Liver (tissue), 9 donors: ENCODE data around the gene FASN. TPM values are rescaled to one million over a fixed set of nuclear protein-coding genes. Genes with fewer than 3 reads are reported as not detected.

Source experiments
- DNase-seq: peaks from one replicate; pipeline ENCODE4 v3.0.0-alpha.2; 2017; ENCODE audit warnings: low spot score
- H3K27ac ChIP-seq, 2 donors: one replicate each; pipeline ENCODE4 v1.7.0; 2013; ENCODE audit warnings: inconsistent platforms in 2 of 2, low read length in 2 of 2, control low read depth in 1 of 2, low read depth in 1 of 2, mild to moderate bottlenecking in 1 of 2
- H3K27me3 ChIP-seq, 4 donors: one replicate each; pipeline versions ENCODE4 v1.6.1 to v1.7.0; 2013; ENCODE audit warnings: low read length in 3 of 4, inconsistent platforms in 1 of 4, mild to moderate bottlenecking in 1 of 4, moderate library complexity in 1 of 4; ENCODE audit not compliant: control insufficient read depth in 4 of 4, insufficient read depth in 4 of 4
- H3K36me3 ChIP-seq, 4 donors: one replicate each; pipeline versions ENCODE4 v1.6.1 to v1.7.0; 2013; ENCODE audit warnings: low read length in 3 of 4, mild to moderate bottlenecking in 3 of 4, low read depth in 1 of 4, moderate library complexity in 1 of 4; ENCODE audit not compliant: control insufficient read depth in 4 of 4, insufficient read depth in 3 of 4
- H3K4me1 ChIP-seq, 4 donors: one replicate each; pipeline versions ENCODE4 v1.6.1 to v1.7.0; 2013; ENCODE audit warnings: low read length in 3 of 4, mild to moderate bottlenecking in 3 of 4, moderate library complexity in 1 of 4; ENCODE audit not compliant: control insufficient read depth in 4 of 4, insufficient read depth in 4 of 4
- H3K4me3 ChIP-seq, 3 donors: one replicate each; pipeline versions ENCODE4 v1.6.1 to v1.7.0; 2013; ENCODE audit warnings: low read length in 3 of 3, control low read depth in 1 of 3, low read depth in 1 of 3, mild to moderate bottlenecking in 1 of 3
- H3K9ac ChIP-seq, 2 donors: one replicate each; pipeline ENCODE4 v1.7.0; 2013; ENCODE audit warnings: low read length in 2 of 2, mild to moderate bottlenecking in 2 of 2, moderate library complexity in 2 of 2, control low read depth in 1 of 2, low read depth in 1 of 2
- H3K9me3 ChIP-seq, 4 donors: one replicate each; pipeline versions ENCODE4 v1.6.1 to v1.7.0; 2013; ENCODE audit warnings: low read length in 3 of 4; ENCODE audit not compliant: control insufficient read depth in 4 of 4
- EGR1 ChIP-seq, 2 donors: IDR thresholded peaks; 2 replicates each; pipeline ENCODE4 v1.6.1; 2016 to 2018; ENCODE audit warnings: antibody characterized with exemption in 2 of 2, low read depth in 2 of 2
- FOXA1 ChIP-seq: IDR thresholded peaks from 2 replicates; pipeline ENCODE4 v1.6.1; 2016; ENCODE audit warnings: antibody characterized with exemption
- FOXA2 ChIP-seq: IDR thresholded peaks from 2 replicates; pipeline ENCODE4 v1.6.1; 2016; ENCODE audit warnings: antibody characterized with exemption
- GABPA ChIP-seq, 2 donors: IDR thresholded peaks in 1 of 2; conservative IDR thresholded peaks in 1 of 2; 2 replicates each; pipeline ENCODE4 v1.6.1; 2016; ENCODE audit warnings: antibody characterized with exemption in 2 of 2, mild to moderate bottlenecking in 1 of 2, moderate library complexity in 1 of 2
- HNF4A ChIP-seq, 2 donors: conservative IDR thresholded peaks; 2 replicates each; pipeline ENCODE4 v1.6.1; 2016; ENCODE audit warnings: antibody characterized with exemption in 2 of 2, mild to moderate bottlenecking in 2 of 2
- HNF4G ChIP-seq: IDR thresholded peaks from 2 replicates; pipeline ENCODE4 v1.6.1; 2016; ENCODE audit warnings: antibody characterized with exemption
- JUND ChIP-seq, 2 donors: IDR thresholded peaks; 2 replicates each; pipeline ENCODE4 v1.6.1; 2016; ENCODE audit warnings: antibody characterized with exemption in 2 of 2
- NR2F2 ChIP-seq: IDR thresholded peaks from 2 replicates; pipeline ENCODE4 v1.6.1; 2016; ENCODE audit warnings: antibody characterized with exemption
- RAD21 ChIP-seq, 2 donors: IDR thresholded peaks; 2 replicates each; pipeline ENCODE4 v1.6.1; 2016; ENCODE audit warnings: antibody characterized with exemption in 2 of 2, mild to moderate bottlenecking in 2 of 2
- RXRA ChIP-seq, 2 donors: IDR thresholded peaks; 2 replicates each; pipeline ENCODE4 v1.6.1; 2017 to 2018; ENCODE audit warnings: antibody characterized with exemption in 2 of 2, mild to moderate bottlenecking in 1 of 2
- SP1 ChIP-seq: IDR thresholded peaks from 2 replicates; pipeline ENCODE4 v1.6.1; 2018; ENCODE audit warnings: antibody characterized with exemption, mild to moderate bottlenecking
- TAF1 ChIP-seq: conservative IDR thresholded peaks from 2 replicates; pipeline ENCODE4 v1.6.1; 2016; ENCODE audit warnings: antibody characterized with exemption, mild to moderate bottlenecking
- YY1 ChIP-seq: IDR thresholded peaks from 2 replicates; pipeline ENCODE4 v1.6.1; 2016; ENCODE audit warnings: antibody characterized with exemption, mild to moderate bottlenecking
- WGBS: extraction: QIAGEN DNeasy Blood & Tissue Kit; methylation state at CpG from one replicate; pipeline ENCODE4 v1.1.7; 2013; 5-methylcytosine and 5-hydroxymethylcytosine counted together
- polyA plus RNA-seq, 2 donors: library from polyadenylated mRNA; stranded (reverse) in 1 of 2; unstranded in 1 of 2; fragments of 200-250 nt in 1 of 2; fragments of >200 nt in 1 of 2; fragmentation: Nextera tagmentation in 1 of 2; extraction: Ambion mirVana in 1 of 2; gene quantifications; one replicate each; pipeline versions ENCODE4 v1.2.1 to v1.2.3, GENCODE V29; 2013 to 2015
- total RNA-seq, 2 donors: library from RNA; depleted of rRNA; stranded (reverse); fragments of >200 nt; gene quantifications; one replicate each; pipeline ENCODE4 v1.2.3, GENCODE V29; 2014
- TF ChIP-seq, protein P1 (sequence below): IDR thresholded peaks from 2 replicates; pipeline ENCODE4 v1.6.1; 2016; ENCODE audit warnings: antibody characterized with exemption, mild to moderate bottlenecking
- TF ChIP-seq, protein P2 (sequence below): fragments of 150-350 bp; IDR thresholded peaks from 2 replicates; pipeline ENCODE4 v1.5.1; 2017; ENCODE audit warnings: improper control_type of control experiment, low read depth, low read length; ENCODE audit not compliant: missing input control
- TF ChIP-seq, protein P3 (sequence below): IDR thresholded peaks from 2 replicates; pipeline ENCODE4 v1.6.1; 2016; ENCODE audit warnings: antibody characterized with exemption
- TF ChIP-seq, protein P4 (sequence below): IDR thresholded peaks from 2 replicates; pipeline ENCODE4 v1.6.1; 2016; ENCODE audit warnings: antibody characterized with exemption
- TF ChIP-seq, protein P5 (sequence below): IDR thresholded peaks from 2 replicates; pipeline ENCODE4 v1.6.1; 2016; ENCODE audit warnings: antibody characterized with exemption
- donor health status: healthy.
- donor health status: healthy.
- donor health status: healthy.
- donor health status: healthy.
- donor health status: healthy.

FASN gene
- total and polyA plus RNA-seq, 4 donors, result 53.1 to 229 (median 130) TPM

DNA sequence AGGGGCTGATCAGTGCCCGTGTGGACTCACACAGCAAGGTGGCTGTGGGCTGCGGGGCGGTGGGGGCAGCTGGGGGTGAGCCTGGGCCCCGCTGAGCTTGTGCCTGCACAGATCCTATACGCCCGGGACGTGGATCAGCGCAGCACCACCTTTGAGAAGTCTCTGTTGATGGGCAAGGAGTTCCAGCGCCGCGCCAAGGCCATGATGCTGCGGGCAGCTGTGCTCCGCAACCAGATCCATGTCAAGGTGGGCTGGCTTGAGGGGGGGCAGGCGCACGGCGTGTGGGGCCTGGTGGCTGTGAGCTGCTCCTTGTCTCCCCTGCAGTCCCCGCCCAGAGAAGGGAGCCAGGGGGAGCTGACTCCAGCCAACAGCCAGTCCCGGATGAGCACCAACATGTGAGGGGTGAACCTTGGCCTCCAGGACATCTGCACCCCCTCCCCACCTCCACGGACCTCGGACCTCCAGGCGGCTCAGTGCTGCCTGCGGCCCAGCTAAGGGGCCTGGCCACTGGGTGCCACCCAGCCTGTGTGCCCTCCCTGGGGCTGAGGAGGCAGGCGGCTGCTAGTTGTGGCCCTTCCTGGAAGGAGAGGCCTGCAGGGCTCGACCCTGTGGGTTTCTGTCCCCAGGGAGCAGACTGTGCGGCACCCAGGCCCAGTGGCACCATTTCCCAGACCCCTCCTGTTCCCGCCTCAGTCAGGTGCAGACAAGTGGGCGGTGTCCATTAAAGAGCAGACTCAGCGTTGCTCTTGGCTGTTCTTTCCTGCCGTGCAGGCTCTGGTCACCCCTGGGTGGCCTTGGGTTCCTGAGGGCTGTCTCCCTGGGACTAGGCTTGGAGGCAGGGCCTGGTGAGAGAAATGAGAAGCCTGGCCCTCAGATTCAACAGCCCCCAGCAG lies 41.1 kb downstream of the FASN start:
- Histone ChIP-seq H3K27ac (no peak overlapping the region), H3K4me3 (no peak overlapping the region), H3K9me3 (no peaks in the 10 kb centered on the region), H3K4me1 (peaks cover 9 to 22% (median 17%) of the 10 kb centered on the region in 4 donors), H3K9ac (no peak overlapping the region), H3K27me3 (no peaks in the 10 kb centered on the region), H3K36me3 (peaks cover 6 to 66% (median 30%) of the 10 kb centered on the region in 4 donors)
- WGBS, result 84% methylated on average over 29 of the region's 29 CpGs
- DNase-seq, result no peak
- no peak for TF ChIP-seq JUND (IDR thresholded peaks at IDR 0.05)
- TF ChIP-seq TAF1, result no peak
- TF ChIP-seq, protein P1, sequence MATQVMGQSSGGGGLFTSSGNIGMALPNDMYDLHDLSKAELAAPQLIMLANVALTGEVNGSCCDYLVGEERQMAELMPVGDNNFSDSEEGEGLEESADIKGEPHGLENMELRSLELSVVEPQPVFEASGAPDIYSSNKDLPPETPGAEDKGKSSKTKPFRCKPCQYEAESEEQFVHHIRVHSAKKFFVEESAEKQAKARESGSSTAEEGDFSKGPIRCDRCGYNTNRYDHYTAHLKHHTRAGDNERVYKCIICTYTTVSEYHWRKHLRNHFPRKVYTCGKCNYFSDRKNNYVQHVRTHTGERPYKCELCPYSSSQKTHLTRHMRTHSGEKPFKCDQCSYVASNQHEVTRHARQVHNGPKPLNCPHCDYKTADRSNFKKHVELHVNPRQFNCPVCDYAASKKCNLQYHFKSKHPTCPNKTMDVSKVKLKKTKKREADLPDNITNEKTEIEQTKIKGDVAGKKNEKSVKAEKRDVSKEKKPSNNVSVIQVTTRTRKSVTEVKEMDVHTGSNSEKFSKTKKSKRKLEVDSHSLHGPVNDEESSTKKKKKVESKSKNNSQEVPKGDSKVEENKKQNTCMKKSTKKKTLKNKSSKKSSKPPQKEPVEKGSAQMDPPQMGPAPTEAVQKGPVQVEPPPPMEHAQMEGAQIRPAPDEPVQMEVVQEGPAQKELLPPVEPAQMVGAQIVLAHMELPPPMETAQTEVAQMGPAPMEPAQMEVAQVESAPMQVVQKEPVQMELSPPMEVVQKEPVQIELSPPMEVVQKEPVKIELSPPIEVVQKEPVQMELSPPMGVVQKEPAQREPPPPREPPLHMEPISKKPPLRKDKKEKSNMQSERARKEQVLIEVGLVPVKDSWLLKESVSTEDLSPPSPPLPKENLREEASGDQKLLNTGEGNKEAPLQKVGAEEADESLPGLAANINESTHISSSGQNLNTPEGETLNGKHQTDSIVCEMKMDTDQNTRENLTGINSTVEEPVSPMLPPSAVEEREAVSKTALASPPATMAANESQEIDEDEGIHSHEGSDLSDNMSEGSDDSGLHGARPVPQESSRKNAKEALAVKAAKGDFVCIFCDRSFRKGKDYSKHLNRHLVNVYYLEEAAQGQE, result no peak
- no peak for TF ChIP-seq SP1
- no peak for TF ChIP-seq YY1
- TF ChIP-seq RAD21 (IDR thresholded peaks at IDR 0.05), result no peak
- TF ChIP-seq, protein P2, sequence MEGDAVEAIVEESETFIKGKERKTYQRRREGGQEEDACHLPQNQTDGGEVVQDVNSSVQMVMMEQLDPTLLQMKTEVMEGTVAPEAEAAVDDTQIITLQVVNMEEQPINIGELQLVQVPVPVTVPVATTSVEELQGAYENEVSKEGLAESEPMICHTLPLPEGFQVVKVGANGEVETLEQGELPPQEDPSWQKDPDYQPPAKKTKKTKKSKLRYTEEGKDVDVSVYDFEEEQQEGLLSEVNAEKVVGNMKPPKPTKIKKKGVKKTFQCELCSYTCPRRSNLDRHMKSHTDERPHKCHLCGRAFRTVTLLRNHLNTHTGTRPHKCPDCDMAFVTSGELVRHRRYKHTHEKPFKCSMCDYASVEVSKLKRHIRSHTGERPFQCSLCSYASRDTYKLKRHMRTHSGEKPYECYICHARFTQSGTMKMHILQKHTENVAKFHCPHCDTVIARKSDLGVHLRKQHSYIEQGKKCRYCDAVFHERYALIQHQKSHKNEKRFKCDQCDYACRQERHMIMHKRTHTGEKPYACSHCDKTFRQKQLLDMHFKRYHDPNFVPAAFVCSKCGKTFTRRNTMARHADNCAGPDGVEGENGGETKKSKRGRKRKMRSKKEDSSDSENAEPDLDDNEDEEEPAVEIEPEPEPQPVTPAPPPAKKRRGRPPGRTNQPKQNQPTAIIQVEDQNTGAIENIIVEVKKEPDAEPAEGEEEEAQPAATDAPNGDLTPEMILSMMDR, result no peak
- TF ChIP-seq, protein P3, sequence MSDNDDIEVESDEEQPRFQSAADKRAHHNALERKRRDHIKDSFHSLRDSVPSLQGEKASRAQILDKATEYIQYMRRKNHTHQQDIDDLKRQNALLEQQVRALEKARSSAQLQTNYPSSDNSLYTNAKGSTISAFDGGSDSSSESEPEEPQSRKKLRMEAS, result no peak
- no peak for TF ChIP-seq FOXA1
- no peak for TF ChIP-seq RXRA (IDR thresholded peaks at IDR 0.05)
- TF ChIP-seq NR2F2, result no peak
- no peak for TF ChIP-seq GABPA (IDR thresholded peaks at IDR 0.05 in 1 of 2, conservative IDR thresholded peaks at IDR 0.05 in 1 of 2)
- TF ChIP-seq, protein P4, sequence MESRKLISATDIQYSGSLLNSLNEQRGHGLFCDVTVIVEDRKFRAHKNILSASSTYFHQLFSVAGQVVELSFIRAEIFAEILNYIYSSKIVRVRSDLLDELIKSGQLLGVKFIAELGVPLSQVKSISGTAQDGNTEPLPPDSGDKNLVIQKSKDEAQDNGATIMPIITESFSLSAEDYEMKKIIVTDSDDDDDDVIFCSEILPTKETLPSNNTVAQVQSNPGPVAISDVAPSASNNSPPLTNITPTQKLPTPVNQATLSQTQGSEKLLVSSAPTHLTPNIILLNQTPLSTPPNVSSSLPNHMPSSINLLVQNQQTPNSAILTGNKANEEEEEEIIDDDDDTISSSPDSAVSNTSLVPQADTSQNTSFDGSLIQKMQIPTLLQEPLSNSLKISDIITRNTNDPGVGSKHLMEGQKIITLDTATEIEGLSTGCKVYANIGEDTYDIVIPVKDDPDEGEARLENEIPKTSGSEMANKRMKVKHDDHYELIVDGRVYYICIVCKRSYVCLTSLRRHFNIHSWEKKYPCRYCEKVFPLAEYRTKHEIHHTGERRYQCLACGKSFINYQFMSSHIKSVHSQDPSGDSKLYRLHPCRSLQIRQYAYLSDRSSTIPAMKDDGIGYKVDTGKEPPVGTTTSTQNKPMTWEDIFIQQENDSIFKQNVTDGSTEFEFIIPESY, result no peak
- no peak for TF ChIP-seq HNF4G
- TF ChIP-seq EGR1 (IDR thresholded peaks at IDR 0.05; ENCODE audit: low read depth in 2 of 2), result no peak
- TF ChIP-seq, protein P5, sequence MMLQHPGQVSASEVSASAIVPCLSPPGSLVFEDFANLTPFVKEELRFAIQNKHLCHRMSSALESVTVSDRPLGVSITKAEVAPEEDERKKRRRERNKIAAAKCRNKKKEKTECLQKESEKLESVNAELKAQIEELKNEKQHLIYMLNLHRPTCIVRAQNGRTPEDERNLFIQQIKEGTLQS, result no peak
- TF ChIP-seq HNF4A (conservative IDR thresholded peaks at IDR 0.05), result no peak
- no peak for TF ChIP-seq FOXA2
